ENCODE data around the gene IRAG1. TPM values are rescaled to one million over a fixed set of nuclear protein-coding genes. Genes with fewer than 3 reads are reported as not detected.

Gene IRAG1, protein sequence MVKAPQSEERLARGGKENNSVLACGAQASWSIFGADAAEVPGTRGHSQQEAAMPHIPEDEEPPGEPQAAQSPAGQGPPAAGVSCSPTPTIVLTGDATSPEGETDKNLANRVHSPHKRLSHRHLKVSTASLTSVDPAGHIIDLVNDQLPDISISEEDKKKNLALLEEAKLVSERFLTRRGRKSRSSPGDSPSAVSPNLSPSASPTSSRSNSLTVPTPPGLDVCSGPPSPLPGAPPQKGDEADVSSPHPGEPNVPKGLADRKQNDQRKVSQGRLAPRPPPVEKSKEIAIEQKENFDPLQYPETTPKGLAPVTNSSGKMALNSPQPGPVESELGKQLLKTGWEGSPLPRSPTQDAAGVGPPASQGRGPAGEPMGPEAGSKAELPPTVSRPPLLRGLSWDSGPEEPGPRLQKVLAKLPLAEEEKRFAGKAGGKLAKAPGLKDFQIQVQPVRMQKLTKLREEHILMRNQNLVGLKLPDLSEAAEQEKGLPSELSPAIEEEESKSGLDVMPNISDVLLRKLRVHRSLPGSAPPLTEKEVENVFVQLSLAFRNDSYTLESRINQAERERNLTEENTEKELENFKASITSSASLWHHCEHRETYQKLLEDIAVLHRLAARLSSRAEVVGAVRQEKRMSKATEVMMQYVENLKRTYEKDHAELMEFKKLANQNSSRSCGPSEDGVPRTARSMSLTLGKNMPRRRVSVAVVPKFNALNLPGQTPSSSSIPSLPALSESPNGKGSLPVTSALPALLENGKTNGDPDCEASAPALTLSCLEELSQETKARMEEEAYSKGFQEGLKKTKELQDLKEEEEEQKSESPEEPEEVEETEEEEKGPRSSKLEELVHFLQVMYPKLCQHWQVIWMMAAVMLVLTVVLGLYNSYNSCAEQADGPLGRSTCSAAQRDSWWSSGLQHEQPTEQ
- total RNA-seq: 21.2 TPM

GRCh38 chr11:10693509-10694081 lies at the start of gene IRAG1:
Gene IRAG1 (minus strand): TSS chr11:10693755. CDS start chr11:10693602, 153 bp downstream.

Other genes starting within 250 kb of the IRAG1 start
- 10.1 TPM for gene AMPD3, start 238.5 kb downstream of the IRAG1 start, total RNA-seq
- 59.2 TPM for gene RNF141, start 152.6 kb downstream of the IRAG1 start, total RNA-seq
- 17.8 TPM for gene LYVE1, start 125.1 kb downstream of the IRAG1 start, total RNA-seq
- gene CTR9, start 57.5 kb upstream of the IRAG1 start, total RNA-seq: 60.1 TPM
- gene EIF4G2, start 115.2 kb upstream of the IRAG1 start, total RNA-seq: 719 TPM
- gene ZBED5, start 164.3 kb upstream of the IRAG1 start, total RNA-seq: 89.7 TPM

All from camera-type eye (tissue), 1 donor.